Measurements from ENCODE around the gene SRRM4.

SRRM4 gene

DNA sequence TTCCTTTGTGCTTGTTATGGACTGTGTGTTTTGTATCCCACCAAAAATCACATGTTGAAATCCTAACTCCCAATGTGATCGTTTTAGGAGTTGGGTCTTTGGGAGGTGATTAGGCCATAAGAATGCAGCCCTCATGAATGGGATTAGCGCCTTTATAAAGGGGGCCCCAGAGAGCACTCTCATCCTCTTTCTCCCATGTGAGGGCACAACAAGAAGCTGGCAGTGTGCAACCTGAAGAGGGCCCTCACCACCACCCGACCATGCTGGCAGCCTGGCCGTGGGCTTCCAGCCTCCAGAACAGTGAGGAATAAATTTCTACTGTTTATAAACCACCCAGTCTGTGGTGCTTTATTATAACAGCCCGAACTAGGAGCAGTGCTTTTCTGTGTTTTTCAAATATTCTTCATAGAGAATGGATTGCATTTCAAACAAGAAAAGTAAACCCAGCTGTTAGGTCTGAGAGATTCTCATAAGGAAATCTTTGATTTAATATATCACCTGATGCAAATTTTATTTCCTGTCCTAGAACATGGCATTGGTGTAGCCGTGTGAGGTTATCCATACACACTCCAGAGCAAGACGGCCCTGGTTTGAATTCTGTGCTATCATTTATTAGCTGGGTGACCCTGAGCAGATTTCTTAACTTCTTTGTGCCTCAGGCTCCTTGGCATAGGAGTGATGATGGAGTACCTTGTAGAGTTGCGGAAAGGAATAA lies 225.2 kb downstream of the SRRM4 start:
- Mint-ChIP-seq H3K36me3 (ENCODE audit: low read depth) (no peaks in the 10 kb centered on the region), H3K27ac (no peak overlapping the region), H3K4me1 (peaks cover 22% of the 10 kb centered on the region), H3K27me3 (ENCODE audit: low read depth, poor library complexity) (peaks cover 3% of the 10 kb centered on the region), H3K4me3 (no peak overlapping the region), H3K9me3 (no peaks in the 10 kb centered on the region)
- no peak for DNase-seq
- TF ChIP-seq CTCF (IDR thresholded peaks at IDR 0.05), result no peak

DNA sequence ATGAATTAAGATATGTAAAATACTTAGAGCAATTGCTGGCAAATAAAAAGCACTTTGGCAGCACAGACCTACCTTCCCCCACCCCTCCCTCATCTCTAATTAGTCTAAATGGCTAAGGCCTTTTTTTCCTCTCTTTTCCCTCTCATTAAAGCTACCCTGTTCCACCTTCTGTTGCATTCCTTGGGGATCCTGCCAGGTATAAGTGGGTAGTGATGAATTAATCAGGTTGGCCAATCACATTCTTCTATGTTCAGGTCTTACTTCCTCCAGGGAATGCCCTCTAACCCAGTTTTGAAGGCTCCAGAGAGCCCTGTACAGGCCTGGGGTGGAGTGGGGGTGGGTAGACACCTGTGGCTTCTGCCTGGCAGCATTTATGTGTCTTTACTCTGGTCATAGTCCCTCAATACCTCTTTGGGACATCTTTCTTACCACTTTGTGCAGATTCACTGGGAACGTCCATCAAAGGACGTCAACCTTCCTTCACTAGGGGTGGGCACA lies 225.8 kb downstream of the SRRM4 start:
- no peak for TF ChIP-seq CTCF (IDR thresholded peaks at IDR 0.05)
- Mint-ChIP-seq H3K9me3 (no peaks in the 10 kb centered on the region), H3K4me3 (no peak overlapping the region), H3K36me3 (ENCODE audit: low read depth) (no peaks in the 10 kb centered on the region), H3K4me1 (peaks cover 23% of the 10 kb centered on the region), H3K27me3 (ENCODE audit: low read depth, poor library complexity) (peaks cover 3% of the 10 kb centered on the region), H3K27ac (no peak overlapping the region)
- DNase-seq, result no peak

GRCh38 chr12:119208626-119209061 lies 227.3 kb downstream of the SRRM4 start:
- Mint-ChIP-seq H3K27me3 (ENCODE audit: low read depth, poor library complexity) (peaks cover 3% of the 10 kb centered on the region), H3K4me3 (no peak overlapping the region), H3K27ac (peak overlapping the region; percentile 17), H3K36me3 (ENCODE audit: low read depth) (no peaks in the 10 kb centered on the region), H3K4me1 (peaks cover 27% of the 10 kb centered on the region), H3K9me3 (no peaks in the 10 kb centered on the region)
- TF ChIP-seq CTCF (IDR thresholded peaks at IDR 0.05), result no peak
- DNase-seq, result no peak

GRCh38 chr12:119211884-119212283 lies 230.5 kb downstream of the SRRM4 start:
- no peaks in the 10 kb centered on the region for H3K36me3 Mint-ChIP-seq (ENCODE audit: low read depth)
- TF ChIP-seq CTCF (IDR thresholded peaks at IDR 0.05), result no peak
- H3K27me3 Mint-ChIP-seq (ENCODE audit: low read depth, poor library complexity), result peaks cover 9% of the 10 kb centered on the region
- H3K9me3 Mint-ChIP-seq, result no peaks in the 10 kb centered on the region
- peaks cover 27% of the 10 kb centered on the region for H3K4me1 Mint-ChIP-seq
- no peak overlapping the region for H3K4me3 Mint-ChIP-seq
- no peak overlapping the region for H3K27ac Mint-ChIP-seq
- no peak for DNase-seq
